GM12873 (cell line): ENCODE measurements around the gene POLR1H.

Experiments used
- CTCF ChIP-seq: IDR thresholded peaks from 2 replicates; pipeline ENCODE4 v1.5.1; 2012; ENCODE audit warnings: low read depth, mild to moderate bottlenecking, moderate library complexity, low read length, control low read depth; ENCODE audit not compliant: insufficient read depth; ENCODE audit errors: missing control alignments

The POLR1H gene

GRCh38 chr6:30031381-30031780, 29.7 kb upstream of the POLR1H start:
- TF ChIP-seq CTCF: no peak

- no peak for TF ChIP-seq CTCF
These were observed 25.3 kb upstream of the POLR1H start for GRCh38 chr6:30035784-30036183.

GRCh38 chr6:30037182-30037788, 23.8 kb upstream of the POLR1H start:
- TF ChIP-seq CTCF: peak; percentile 65

GRCh38 chr6:30041221-30041620, 19.8 kb upstream of the POLR1H start:
- no peak for TF ChIP-seq CTCF

GRCh38 chr6:30041821-30042220, 19.2 kb upstream of the POLR1H start:
- no peak for TF ChIP-seq CTCF

GRCh38 chr6:30042476-30042875, 18.6 kb upstream of the POLR1H start:
- TF ChIP-seq CTCF: no peak

GRCh38 chr6:30042914-30043313, 18.2 kb upstream of the POLR1H start:
- TF ChIP-seq CTCF: no peak
